Liver (tissue), 2 donors: ENCODE data around the gene KICS2.

Experiments used
- SP1 ChIP-seq: IDR thresholded peaks from 2 replicates; pipeline ENCODE4 v1.6.1; 2018; ENCODE audit warnings: antibody characterized with exemption, mild to moderate bottlenecking
- TF ChIP-seq, protein P1 (sequence below): IDR thresholded peaks from 2 replicates; pipeline ENCODE4 v1.6.1; 2016; ENCODE audit warnings: antibody characterized with exemption, mild to moderate bottlenecking
- donor health status: healthy.

DNA sequence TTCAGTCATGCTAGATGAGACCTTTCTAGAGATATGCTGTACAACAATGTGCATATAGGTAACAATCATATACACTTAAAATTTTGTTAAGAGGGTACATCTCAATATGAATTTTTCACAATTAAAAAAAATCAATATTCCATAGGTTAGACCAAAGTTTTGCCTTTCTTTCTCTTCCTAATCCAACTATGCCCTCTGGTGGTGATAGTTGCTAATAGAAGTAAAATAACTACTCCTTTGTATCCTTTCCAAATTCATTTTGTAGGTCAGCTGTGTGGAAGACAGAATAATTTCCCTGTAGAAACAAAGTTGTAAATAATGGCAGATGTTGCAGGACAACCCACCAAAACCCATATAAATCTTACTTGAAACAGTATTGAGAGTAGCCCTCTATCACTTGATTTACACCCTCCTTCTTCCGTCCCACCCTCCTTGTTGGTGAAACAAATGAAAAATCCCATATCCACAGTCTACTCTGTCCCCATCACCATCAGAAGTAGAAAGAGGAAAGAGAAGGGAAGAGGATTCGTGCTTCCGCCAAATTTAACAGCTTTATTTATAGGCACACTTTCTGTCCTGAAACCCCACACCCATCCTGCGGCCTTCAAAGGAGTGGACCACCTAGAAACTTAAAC lies 34.2 kb upstream of the KICS2 start:
- no peak for TF ChIP-seq SP1
- TF ChIP-seq, protein P1, sequence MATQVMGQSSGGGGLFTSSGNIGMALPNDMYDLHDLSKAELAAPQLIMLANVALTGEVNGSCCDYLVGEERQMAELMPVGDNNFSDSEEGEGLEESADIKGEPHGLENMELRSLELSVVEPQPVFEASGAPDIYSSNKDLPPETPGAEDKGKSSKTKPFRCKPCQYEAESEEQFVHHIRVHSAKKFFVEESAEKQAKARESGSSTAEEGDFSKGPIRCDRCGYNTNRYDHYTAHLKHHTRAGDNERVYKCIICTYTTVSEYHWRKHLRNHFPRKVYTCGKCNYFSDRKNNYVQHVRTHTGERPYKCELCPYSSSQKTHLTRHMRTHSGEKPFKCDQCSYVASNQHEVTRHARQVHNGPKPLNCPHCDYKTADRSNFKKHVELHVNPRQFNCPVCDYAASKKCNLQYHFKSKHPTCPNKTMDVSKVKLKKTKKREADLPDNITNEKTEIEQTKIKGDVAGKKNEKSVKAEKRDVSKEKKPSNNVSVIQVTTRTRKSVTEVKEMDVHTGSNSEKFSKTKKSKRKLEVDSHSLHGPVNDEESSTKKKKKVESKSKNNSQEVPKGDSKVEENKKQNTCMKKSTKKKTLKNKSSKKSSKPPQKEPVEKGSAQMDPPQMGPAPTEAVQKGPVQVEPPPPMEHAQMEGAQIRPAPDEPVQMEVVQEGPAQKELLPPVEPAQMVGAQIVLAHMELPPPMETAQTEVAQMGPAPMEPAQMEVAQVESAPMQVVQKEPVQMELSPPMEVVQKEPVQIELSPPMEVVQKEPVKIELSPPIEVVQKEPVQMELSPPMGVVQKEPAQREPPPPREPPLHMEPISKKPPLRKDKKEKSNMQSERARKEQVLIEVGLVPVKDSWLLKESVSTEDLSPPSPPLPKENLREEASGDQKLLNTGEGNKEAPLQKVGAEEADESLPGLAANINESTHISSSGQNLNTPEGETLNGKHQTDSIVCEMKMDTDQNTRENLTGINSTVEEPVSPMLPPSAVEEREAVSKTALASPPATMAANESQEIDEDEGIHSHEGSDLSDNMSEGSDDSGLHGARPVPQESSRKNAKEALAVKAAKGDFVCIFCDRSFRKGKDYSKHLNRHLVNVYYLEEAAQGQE, result no peak
